ENCODE data around the gene ASCC3.
A peak's percentile ranks its signal among the peaks of the same experiment; 100 is the strongest.

Gene ASCC3

DNA sequence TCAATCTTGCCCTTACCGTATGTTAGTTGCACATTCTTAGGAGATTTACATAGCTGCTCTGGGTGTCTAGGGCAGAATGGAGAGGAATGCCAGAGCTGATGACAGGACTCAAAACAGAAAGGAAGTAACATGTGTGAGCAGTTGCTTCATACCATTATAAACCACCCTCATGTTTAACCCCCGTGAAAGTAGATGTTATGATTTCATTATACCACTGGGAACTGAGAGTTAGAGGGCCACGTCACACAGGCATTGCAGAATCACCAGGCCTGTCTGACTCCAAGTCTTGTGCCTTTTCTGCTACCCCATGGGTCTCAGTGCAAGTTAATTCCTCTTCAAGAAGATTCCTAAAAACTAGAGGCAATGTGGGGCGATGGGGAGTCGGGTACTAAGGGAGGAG lies 392.9 kb downstream of the ASCC3 start:
- no peak for DNase-seq

DNA sequence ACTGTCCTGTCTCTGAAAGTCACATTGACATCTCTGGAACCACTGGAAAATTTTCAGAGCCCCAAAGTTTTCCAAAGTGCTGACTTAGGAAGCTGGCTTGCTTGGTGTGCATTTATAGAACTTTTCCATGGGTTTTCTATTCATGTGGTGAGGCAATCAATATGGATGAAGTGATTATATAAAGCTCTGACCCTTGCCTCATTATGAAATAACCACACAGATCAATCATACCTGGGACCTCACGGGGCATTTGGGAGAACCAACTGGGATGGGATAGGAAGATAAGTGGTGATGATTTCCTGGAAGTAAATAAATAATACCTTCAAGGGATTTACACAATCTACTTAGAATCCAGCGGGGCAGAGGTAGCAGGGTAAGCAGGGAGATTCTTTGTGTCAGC lies 393.5 kb downstream of the ASCC3 start:
- DNase-seq: no peak

DNA sequence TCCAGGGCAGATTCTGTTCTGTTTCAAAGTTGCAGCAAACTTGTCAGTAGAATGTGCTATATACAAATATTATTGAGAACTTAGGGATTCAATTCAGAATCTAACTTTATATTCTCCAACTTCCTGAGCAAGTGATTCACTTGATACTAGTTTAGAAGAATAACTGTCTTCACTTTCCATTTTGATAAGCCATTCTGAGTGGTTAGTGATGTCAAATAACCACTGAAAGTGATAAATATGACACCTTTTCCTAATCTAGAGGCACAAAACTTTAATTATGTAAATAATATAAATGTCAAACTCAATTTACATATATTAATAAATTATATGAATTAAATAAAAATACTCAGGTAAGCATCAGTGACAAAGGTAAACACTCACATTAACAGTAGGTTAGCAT lies 395.9 kb downstream of the ASCC3 start:
- no peak for DNase-seq

DNA sequence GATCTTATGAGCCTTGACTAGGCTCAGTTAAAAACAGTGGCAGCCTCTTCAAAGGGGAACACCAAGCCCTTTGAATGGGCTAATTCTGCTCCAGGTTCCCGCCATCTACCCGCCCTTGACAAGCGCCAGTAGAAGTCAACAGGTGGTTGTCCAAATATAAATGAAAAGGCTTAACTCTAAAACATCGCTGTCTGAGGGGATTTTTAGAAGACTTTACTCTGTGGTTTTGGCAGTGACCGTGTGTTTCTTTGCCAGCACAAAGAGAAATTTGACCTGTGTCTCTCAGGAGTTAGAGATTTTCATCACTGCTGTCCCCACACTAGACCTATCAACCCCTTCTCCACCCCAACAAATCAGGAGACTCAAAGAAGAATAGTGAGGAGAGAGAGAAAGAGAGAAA lies 396.7 kb downstream of the ASCC3 start:
- peak; percentile 38 for DNase-seq

- peak; percentile 63 for DNase-seq
These were observed 398.4 kb downstream of the ASCC3 start for GRCh38 chr6:100482698-100483097.

DNA sequence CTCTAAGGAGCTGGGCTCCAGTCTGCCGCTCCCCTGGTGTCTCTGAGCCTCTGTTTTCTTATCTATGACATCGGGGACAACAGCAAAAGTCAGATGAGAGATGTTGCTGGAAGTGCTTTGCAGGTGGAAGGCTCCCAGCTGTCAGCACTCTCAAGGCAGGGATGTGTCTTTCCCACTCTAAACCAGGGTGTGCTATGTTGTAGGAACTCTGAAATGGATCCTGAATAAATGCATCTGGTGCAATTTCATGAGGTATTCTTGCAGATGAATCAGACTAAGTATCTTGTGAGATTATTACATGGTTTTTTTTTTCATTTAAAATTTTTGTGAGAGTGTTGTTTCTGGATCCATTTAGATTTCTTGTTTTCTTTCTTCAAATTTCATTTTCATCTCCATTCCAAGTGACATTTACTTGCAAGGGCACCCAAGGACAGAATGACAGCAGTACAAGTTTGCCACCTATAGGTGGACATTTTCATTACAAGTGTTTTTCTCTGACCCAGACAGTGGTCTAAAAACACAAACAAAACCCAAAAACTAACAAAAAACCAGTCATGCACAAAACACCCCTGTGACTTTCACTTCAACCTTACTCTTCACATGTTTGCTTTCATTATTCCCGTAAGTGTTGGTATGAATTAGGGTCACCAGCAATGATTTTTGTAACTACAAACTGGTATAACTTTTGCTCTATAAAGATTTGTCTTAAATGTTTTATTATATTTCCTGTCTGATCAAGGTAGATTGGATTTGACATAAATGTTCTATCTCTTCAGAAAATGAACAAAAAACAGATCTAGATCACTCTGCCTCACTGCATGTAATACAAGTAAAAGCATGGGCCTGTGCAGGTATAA lies 401.7 kb downstream of the ASCC3 start:
- DNase-seq: no peak

DNA sequence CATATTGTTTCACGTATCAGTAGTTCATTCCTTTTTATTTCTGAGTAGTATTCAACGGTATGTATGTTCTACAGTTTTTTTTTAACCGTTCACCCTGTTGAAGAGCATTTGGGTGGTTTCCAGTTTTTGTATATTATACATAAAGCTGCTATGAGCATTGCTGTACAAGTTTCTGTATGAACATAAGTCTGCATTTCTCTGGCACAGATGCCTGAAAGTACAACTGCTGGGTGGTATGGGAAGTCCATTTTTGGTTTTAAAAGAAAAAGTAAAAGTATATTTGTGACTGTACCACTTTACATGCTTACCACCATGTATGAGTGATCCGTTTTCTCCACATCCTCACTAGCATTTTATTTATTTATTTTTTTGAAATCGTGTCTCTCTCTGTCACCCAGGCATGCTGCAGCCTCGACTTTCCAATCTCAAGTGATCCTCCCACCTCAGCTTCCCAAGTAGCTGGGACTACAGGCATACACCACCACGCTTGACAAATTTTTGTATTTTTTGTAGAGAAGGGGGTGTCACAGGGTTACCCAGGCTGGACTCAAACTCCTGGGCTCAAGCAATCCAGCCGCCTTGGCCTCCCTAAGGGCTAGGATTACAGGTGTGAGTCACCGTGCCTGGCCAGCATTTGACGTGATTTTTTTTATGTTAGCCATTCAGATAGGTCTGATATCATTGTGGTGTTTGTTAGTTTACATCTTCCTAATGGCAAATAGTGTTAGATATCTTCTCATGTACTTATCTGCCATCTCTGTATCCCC lies 405.4 kb downstream of the ASCC3 start:
- no peak for DNase-seq

DNA sequence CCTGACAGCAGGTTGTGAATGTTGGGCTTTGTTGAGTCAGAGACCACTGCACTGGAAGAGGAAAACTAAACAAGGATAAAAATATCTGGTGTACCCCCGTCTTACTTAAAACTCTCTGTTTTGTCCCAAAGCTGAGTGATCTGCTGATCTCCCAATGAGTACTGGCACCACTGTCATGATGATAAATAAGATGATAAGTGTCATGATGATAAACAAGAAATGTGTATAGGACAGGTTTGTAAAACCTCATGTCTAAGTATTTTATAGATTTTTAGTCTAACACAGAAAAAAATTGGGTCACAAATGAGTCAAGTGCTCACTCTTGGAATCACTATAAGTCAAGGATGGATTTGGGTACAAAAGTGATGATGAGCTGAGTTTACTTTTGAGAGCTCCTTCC lies 407.9 kb downstream of the ASCC3 start:
- DNase-seq: no peak

DNA sequence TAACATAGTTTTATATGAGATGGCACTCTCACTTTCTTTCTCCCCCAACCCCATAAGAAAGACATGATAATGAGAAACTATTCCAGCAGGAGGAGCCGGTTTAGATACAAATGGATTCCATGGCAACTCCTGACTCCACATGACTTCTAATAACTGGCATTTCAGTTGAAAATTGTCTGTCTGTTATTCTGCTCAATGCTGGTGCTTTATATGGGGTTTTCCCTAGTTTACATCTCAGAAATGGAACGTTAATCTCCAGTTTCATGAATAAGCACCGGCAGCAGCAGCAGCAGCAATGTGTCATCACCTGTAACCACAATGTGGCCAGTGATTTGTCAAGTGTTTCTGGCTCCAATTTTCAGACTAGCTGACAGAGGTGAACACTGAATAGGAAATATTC lies 408.5 kb downstream of the ASCC3 start:
- no peak for DNase-seq

GRCh38 chr6:100470422-100471120 lies 410.6 kb downstream of the ASCC3 start:
- DNase-seq: no peak

DNA sequence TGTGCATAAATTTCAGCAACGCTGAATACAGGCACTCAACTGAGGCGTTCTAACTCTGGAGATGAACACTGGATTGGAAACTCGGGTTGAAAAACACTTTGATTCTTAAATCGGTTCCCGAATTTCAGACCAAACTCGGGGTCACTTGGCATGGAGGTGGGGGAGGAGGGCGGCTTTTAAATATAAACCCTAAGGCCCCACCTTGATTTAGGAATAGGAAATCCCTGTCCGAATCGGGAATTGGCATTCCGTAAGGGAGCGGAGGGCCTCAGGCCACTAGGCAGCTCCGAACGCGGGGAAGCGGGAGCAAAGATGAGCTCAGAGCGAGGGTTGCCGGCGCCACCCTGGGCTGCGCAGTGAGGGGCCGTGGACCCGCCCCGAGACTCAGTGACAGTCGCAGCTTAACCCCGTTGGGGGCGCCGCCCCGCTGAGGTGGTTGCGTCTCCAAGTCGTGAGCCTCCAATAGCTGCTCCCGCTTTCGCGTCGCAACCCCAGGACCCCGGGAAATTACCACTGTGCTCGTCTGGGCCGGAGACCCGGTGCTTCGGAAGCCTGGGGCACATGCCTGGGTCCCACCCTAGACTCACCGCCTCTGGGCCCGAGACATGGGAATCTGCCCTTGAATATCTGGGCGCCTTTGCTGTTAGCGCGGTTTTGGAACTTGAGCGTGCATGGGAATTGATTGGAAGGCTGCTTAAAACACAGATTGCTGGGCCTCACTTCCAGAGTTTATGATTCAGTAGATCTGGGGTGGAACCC lies 411.8 kb downstream of the ASCC3 start:
- DNase-seq: no peak

GRCh38 chr6:100468016-100468622 lies 413.0 kb downstream of the ASCC3 start:
- no peak for DNase-seq

DNA sequence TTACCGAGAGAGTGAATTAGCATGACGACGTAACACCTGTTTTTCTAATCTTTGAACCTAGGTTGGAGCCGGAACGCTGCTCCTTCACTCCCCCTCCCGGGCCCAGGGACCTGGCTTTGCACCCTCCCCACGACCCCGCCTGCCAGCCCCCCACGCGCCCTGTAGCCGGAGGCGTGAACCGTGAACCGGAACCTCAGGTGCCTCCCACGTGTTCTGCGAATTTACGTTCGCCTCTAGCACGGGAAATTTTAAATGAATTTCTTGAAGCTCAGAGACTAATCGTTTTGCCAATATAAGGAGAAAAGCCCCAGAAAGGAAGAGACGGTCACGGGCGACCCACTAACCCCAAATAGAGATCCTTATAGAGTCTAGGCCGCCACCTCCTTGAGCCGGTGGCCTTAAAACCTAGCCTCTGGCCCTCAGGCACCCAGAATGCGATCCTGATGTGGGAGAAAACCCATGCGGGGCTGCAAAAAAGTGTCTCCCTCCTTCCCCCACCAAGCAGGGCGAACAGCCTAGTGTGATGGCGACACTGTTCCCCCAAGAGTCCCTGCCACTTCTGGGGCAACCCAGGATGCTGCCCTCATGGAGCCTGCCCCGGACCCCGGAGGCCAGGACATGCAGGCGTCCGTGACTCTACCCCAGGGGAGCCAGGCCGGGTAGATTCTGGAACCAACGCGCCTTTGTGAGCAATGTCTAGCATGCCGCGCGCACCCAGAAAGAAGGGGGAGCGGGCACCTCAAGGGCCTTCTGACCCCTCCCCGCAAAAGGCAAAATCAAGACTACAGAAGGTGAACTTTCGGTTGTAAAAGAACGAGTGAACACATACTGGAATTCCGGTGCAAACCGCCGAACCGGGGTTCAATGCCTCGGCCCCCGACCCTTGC lies 413.8 kb downstream of the ASCC3 start:
- DNase-seq: no peak

DNA sequence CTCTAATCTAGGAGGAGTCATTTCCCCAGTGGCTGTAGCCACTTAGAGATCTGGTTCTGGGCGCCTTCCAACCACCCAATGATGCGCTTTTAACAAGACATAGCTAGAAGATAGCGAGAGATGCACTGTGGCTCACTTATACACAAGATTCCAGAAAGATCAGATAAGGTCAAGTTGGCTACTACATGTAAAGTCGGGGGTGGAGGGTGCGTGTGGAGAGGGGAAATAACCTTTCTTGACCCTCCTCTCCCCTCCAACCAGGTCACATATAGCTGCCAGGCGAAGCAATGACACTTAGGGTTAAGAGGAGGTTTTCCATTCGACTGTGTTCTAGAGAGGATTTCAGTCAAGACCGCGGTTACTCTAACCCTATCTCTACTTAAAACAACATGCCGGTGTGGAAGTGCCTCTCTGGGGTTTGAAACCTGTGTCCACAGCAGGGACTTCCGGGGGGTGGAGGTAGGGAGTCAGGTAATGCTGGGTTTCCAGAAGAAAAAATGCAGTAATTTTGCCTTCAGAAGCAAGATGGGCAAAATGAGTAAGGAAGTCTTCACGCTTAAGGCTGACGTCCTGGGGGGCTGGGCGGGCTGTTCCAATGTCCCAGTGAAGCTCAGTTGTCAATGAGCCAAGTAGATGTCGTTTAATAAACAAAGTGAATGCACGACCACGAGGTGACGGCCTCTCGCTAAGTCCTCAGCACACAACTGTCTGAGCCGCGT lies 414.6 kb downstream of the ASCC3 start:
- DNase-seq: no peak

DNA sequence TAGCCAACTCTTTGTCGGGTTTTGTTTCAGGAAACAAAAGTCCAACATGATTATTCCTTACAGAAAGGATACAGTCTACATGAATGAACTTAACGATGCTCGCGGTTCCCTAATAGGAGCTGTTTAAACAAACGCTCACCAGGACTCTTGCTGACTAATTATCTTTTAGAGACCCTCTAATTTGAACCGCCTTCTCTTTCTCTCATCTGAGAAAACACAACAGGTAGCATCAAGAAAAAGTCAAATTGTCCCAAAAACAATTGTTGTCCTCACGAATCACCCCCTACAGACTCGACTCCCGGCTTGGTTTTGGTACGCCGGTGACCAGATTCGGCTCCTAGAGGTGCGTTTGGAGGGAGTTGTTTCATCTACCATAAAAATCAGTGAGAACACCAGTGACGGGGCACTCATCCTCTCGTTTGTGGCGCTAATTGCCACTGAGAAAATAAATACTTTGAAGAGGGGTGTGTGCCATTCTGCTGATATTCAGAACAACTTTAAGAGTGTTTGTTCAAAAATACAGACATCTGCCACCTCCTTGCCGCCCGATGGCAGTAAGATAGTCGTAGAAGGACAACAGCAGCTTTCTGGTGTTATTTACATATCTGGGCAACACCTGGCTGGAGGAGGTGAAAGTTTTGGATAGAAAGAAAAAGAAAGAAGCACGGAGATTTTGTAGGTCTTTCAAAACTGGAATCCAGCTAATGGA lies 415.3 kb downstream of the ASCC3 start:
- DNase-seq: no peak

GRCh38 chr6:100464903-100465700 lies 416.0 kb downstream of the ASCC3 start, which contains the start of gene SIM1:
TSS of gene SIM1 (minus strand) at chr6:100464921. CDS start at chr6:100463468, 1,453 bp downstream.
- DNase-seq: peak; percentile 37

- DNase-seq: no peak
These were observed 416.8 kb downstream of the ASCC3 start for GRCh38 chr6:100464162-100464851.

DNA sequence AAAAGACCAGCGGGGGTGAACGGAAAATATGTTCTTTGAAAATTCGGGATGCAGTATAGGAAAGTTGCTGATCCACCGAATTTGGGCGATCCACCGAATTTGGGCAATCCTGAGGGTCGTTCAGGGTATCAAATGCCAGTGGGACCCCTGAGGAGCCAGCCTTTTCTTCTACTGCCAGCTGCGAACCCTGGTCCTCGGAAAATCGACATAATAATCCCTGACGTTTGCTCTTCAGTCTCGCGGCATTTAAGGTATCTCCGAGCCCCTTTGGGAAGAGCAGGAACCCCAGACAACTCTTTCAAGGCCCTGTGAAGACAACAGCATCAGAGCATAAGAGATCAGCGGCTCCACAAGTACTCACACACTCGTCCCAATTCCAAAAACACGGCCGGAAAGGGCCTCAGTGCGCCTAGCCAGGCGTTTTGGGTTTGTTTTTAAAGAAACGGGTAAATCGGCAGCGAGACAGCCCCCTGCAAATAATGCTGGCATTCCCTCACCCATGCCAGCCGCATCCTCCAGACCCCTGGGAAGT lies 417.4 kb downstream of the ASCC3 start:
- DNase-seq: no peak
